ENCODE results near the gene MGAM2. TPM values are rescaled to one million over a fixed set of nuclear protein-coding genes. Genes with fewer than 3 reads are reported as not detected.

Gene MGAM2
- polyA plus RNA-seq, 4 donors, result 2.7 to 30.2 (median 6.4) TPM

- 40 to 63% (median 59%) methylated on average over 2 of the region's 2 CpGs for WGBS, 3 donors
- H3K4me1 ChIP-seq (ENCODE audit: control insufficient read depth in 3 of 3, insufficient read depth in 2 of 3, low read depth in 1 of 3, low read length in 2 of 3), result peaks cover 0 to 34% (median 0%) of the 10 kb centered on the region in 3 donors
- H3K27ac ChIP-seq (ENCODE audit: low read depth in 1 of 3, low read length in 2 of 3), result peak overlapping the region in 1 of 3 donors; percentile 76
- no peak overlapping the region for H3K4me3 ChIP-seq (ENCODE audit: low read depth in 1 of 3, low read length in 3 of 3)
- H3K9me3 ChIP-seq (ENCODE audit: control insufficient read depth in 2 of 2, insufficient read depth in 1 of 2, low read depth in 1 of 2, low read length in 1 of 2), result no peaks in the 10 kb centered on the region
- H3K36me3 ChIP-seq (ENCODE audit: control insufficient read depth in 3 of 3, insufficient read depth in 2 of 3, low read depth in 1 of 3, low read length in 3 of 3), result peaks cover 0 to 22% (median 8%) of the 10 kb centered on the region in 3 donors
- H3K27me3 ChIP-seq (ENCODE audit: control insufficient read depth in 3 of 3, insufficient read depth in 3 of 3, low read length in 3 of 3), result no peaks in the 10 kb centered on the region
- FAIRE-seq (no peak), DNase-seq (peak in 1 of 2 donors; percentile 70)
These were observed 29.0 kb downstream of the MGAM2 start for GRCh38 chr7:142140401-142140959.

GRCh38 chr7:142142702-142143101 lies 31.2 kb downstream of the MGAM2 start:
- no peak for FAIRE-seq
- no peak overlapping the region for H3K4me3 ChIP-seq (ENCODE audit: low read depth in 1 of 3, low read length in 3 of 3)
- WGBS, 3 donors, result 92 to 96% (median 95%) methylated on average over 8 of the region's 8 CpGs

GRCh38 chr7:142146124-142146523 lies 34.6 kb downstream of the MGAM2 start:
- Histone ChIP-seq H3K9me3 (ENCODE audit: control insufficient read depth in 2 of 2, insufficient read depth in 1 of 2, low read depth in 1 of 2, low read length in 1 of 2) (no peaks in the 10 kb centered on the region), H3K36me3 (ENCODE audit: control insufficient read depth in 3 of 3, insufficient read depth in 2 of 3, low read depth in 1 of 3, low read length in 3 of 3) (peaks cover 0 to 46% (median 12%) of the 10 kb centered on the region in 3 donors), H3K27ac (ENCODE audit: low read depth in 1 of 3, low read length in 2 of 3) (peak overlapping the region in 1 of 3 donors; percentile 30), H3K4me1 (ENCODE audit: control insufficient read depth in 3 of 3, insufficient read depth in 2 of 3, low read depth in 1 of 3, low read length in 2 of 3) (peaks cover 0 to 24% (median 0%) of the 10 kb centered on the region in 3 donors), H3K27me3 (ENCODE audit: control insufficient read depth in 3 of 3, insufficient read depth in 3 of 3, low read length in 3 of 3) (no peaks in the 10 kb centered on the region), H3K4me3 (ENCODE audit: low read depth in 1 of 3, low read length in 3 of 3) (no peak overlapping the region)
- FAIRE-seq (no peak), DNase-seq (no peak)
- 81 to 90% (median 88%) methylated on average over 2 of the region's 2 CpGs for WGBS, 3 donors

More at GRCh38 chr7:142142702-142143101, 31.2 kb downstream of the MGAM2 start:
- no peak for DNase-seq
- H3K36me3 ChIP-seq (ENCODE audit: control insufficient read depth in 3 of 3, insufficient read depth in 2 of 3, low read depth in 1 of 3, low read length in 3 of 3), result peaks cover 0 to 31% (median 15%) of the 10 kb centered on the region in 3 donors
- no peaks in the 10 kb centered on the region for H3K9me3 ChIP-seq (ENCODE audit: control insufficient read depth in 2 of 2, insufficient read depth in 1 of 2, low read depth in 1 of 2, low read length in 1 of 2)
- peaks cover 0 to 36% (median 0%) of the 10 kb centered on the region in 3 donors for H3K4me1 ChIP-seq (ENCODE audit: control insufficient read depth in 3 of 3, insufficient read depth in 2 of 3, low read depth in 1 of 3, low read length in 2 of 3)
- H3K27ac ChIP-seq (ENCODE audit: low read depth in 1 of 3, low read length in 2 of 3), result no peak overlapping the region
- no peaks in the 10 kb centered on the region for H3K27me3 ChIP-seq (ENCODE audit: control insufficient read depth in 3 of 3, insufficient read depth in 3 of 3, low read length in 3 of 3)

- FAIRE-seq (no peak), DNase-seq (peak; percentile 60 to 89)
- 9 to 55% (median 29%) methylated on average over 1 of the region's 1 CpG for WGBS, 3 donors
- Histone ChIP-seq H3K27ac (ENCODE audit: low read depth in 1 of 3, low read length in 2 of 3) (peak overlapping the region in 1 of 3 donors; percentile 80), H3K36me3 (ENCODE audit: control insufficient read depth in 3 of 3, insufficient read depth in 2 of 3, low read depth in 1 of 3, low read length in 3 of 3) (peaks cover 2 to 35% (median 13%) of the 10 kb centered on the region in 3 donors), H3K27me3 (ENCODE audit: control insufficient read depth in 3 of 3, insufficient read depth in 3 of 3, low read length in 3 of 3) (no peaks in the 10 kb centered on the region), H3K4me3 (ENCODE audit: low read depth in 1 of 3, low read length in 3 of 3) (no peak overlapping the region), H3K4me1 (ENCODE audit: control insufficient read depth in 3 of 3, insufficient read depth in 2 of 3, low read depth in 1 of 3, low read length in 2 of 3) (peaks cover 0 to 44% (median 7%) of the 10 kb centered on the region in 3 donors), H3K9me3 (ENCODE audit: control insufficient read depth in 2 of 2, insufficient read depth in 1 of 2, low read depth in 1 of 2, low read length in 1 of 2) (no peaks in the 10 kb centered on the region)
These were observed 38.8 kb downstream of the MGAM2 start for GRCh38 chr7:142150356-142150755.

- peak in 1 of 2 donors; percentile 50 for DNase-seq
- Histone ChIP-seq H3K36me3 (ENCODE audit: control insufficient read depth in 3 of 3, insufficient read depth in 2 of 3, low read depth in 1 of 3, low read length in 3 of 3) (peaks cover 2 to 38% (median 11%) of the 10 kb centered on the region in 3 donors), H3K9me3 (ENCODE audit: control insufficient read depth in 2 of 2, insufficient read depth in 1 of 2, low read depth in 1 of 2, low read length in 1 of 2) (no peaks in the 10 kb centered on the region), H3K27me3 (ENCODE audit: control insufficient read depth in 3 of 3, insufficient read depth in 3 of 3, low read length in 3 of 3) (no peaks in the 10 kb centered on the region), H3K4me3 (ENCODE audit: low read depth in 1 of 3, low read length in 3 of 3) (no peak overlapping the region), H3K4me1 (ENCODE audit: control insufficient read depth in 3 of 3, insufficient read depth in 2 of 3, low read depth in 1 of 3, low read length in 2 of 3) (peaks cover 0 to 41% (median 7%) of the 10 kb centered on the region in 3 donors), H3K27ac (ENCODE audit: low read depth in 1 of 3, low read length in 2 of 3) (peak overlapping the region in 1 of 3 donors; percentile 80)
- no peak for FAIRE-seq
- WGBS, 3 donors, result 58 to 78% (median 74%) methylated on average over 2 of the region's 2 CpGs
These were observed 39.4 kb downstream of the MGAM2 start for GRCh38 chr7:142150869-142151268.

GRCh38 chr7:142152076-142152475 lies 40.6 kb downstream of the MGAM2 start:
- Histone ChIP-seq H3K36me3 (ENCODE audit: control insufficient read depth in 3 of 3, insufficient read depth in 2 of 3, low read depth in 1 of 3, low read length in 3 of 3) (peaks cover 2 to 30% (median 8%) of the 10 kb centered on the region in 3 donors), H3K9me3 (ENCODE audit: control insufficient read depth in 2 of 2, insufficient read depth in 1 of 2, low read depth in 1 of 2, low read length in 1 of 2) (no peaks in the 10 kb centered on the region), H3K4me3 (ENCODE audit: low read depth in 1 of 3, low read length in 3 of 3) (no peak overlapping the region), H3K27me3 (ENCODE audit: control insufficient read depth in 3 of 3, insufficient read depth in 3 of 3, low read length in 3 of 3) (no peaks in the 10 kb centered on the region), H3K4me1 (ENCODE audit: control insufficient read depth in 3 of 3, insufficient read depth in 2 of 3, low read depth in 1 of 3, low read length in 2 of 3) (peaks cover 0 to 41% (median 7%) of the 10 kb centered on the region in 3 donors), H3K27ac (ENCODE audit: low read depth in 1 of 3, low read length in 2 of 3) (peak overlapping the region in 2 of 3 donors; percentile 45 to 80)
- DNase-seq (peak; percentile 80 to 93), FAIRE-seq (peak; percentile 53)
- WGBS, 3 donors, result 0 to 23% (median 11%) methylated on average over 1 of the region's 1 CpG

- H3K27ac ChIP-seq (ENCODE audit: low read depth in 1 of 3, low read length in 2 of 3), result peak overlapping the region in 1 of 3 donors; percentile 21
- FAIRE-seq (no peak), DNase-seq (peak; percentile 53 to 57)
- no peaks in the 10 kb centered on the region for H3K27me3 ChIP-seq (ENCODE audit: control insufficient read depth in 3 of 3, insufficient read depth in 3 of 3, low read length in 3 of 3)
- peaks cover 2 to 31% (median 7%) of the 10 kb centered on the region in 3 donors for H3K36me3 ChIP-seq (ENCODE audit: control insufficient read depth in 3 of 3, insufficient read depth in 2 of 3, low read depth in 1 of 3, low read length in 3 of 3)
- 76 to 80% (median 76%) methylated on average over 4 of the region's 4 CpGs for WGBS, 3 donors
- H3K9me3 ChIP-seq (ENCODE audit: control insufficient read depth in 2 of 2, insufficient read depth in 1 of 2, low read depth in 1 of 2, low read length in 1 of 2), result no peaks in the 10 kb centered on the region
- H3K4me3 ChIP-seq (ENCODE audit: low read depth in 1 of 3, low read length in 3 of 3), result no peak overlapping the region
- peaks cover 0 to 41% (median 7%) of the 10 kb centered on the region in 3 donors for H3K4me1 ChIP-seq (ENCODE audit: control insufficient read depth in 3 of 3, insufficient read depth in 2 of 3, low read depth in 1 of 3, low read length in 2 of 3)
These were observed 41.9 kb downstream of the MGAM2 start for GRCh38 chr7:142153400-142153799.

GRCh38 chr7:142158736-142159496 lies 47.4 kb downstream of the MGAM2 start:
- DNase-seq (peak; percentile 31 to 66), FAIRE-seq (no peak)
- Histone ChIP-seq H3K4me1 (ENCODE audit: control insufficient read depth in 3 of 3, insufficient read depth in 2 of 3, low read depth in 1 of 3, low read length in 2 of 3) (peaks cover 0 to 11% (median 4%) of the 10 kb centered on the region in 3 donors), H3K27ac (ENCODE audit: low read depth in 1 of 3, low read length in 2 of 3) (peak overlapping the region in 2 of 3 donors; percentile 19 to 61), H3K9me3 (ENCODE audit: control insufficient read depth in 2 of 2, insufficient read depth in 1 of 2, low read depth in 1 of 2, low read length in 1 of 2) (no peaks in the 10 kb centered on the region), H3K4me3 (ENCODE audit: low read depth in 1 of 3, low read length in 3 of 3) (no peak overlapping the region), H3K27me3 (ENCODE audit: control insufficient read depth in 3 of 3, insufficient read depth in 3 of 3, low read length in 3 of 3) (no peaks in the 10 kb centered on the region), H3K36me3 (ENCODE audit: control insufficient read depth in 3 of 3, insufficient read depth in 2 of 3, low read depth in 1 of 3, low read length in 3 of 3) (peaks cover 2 to 31% (median 31%) of the 10 kb centered on the region in 3 donors)
- 53 to 64% (median 62%) methylated on average over 2 of the region's 2 CpGs for WGBS, 3 donors
